ENCODE data around the gene LARGE1.

DNA sequence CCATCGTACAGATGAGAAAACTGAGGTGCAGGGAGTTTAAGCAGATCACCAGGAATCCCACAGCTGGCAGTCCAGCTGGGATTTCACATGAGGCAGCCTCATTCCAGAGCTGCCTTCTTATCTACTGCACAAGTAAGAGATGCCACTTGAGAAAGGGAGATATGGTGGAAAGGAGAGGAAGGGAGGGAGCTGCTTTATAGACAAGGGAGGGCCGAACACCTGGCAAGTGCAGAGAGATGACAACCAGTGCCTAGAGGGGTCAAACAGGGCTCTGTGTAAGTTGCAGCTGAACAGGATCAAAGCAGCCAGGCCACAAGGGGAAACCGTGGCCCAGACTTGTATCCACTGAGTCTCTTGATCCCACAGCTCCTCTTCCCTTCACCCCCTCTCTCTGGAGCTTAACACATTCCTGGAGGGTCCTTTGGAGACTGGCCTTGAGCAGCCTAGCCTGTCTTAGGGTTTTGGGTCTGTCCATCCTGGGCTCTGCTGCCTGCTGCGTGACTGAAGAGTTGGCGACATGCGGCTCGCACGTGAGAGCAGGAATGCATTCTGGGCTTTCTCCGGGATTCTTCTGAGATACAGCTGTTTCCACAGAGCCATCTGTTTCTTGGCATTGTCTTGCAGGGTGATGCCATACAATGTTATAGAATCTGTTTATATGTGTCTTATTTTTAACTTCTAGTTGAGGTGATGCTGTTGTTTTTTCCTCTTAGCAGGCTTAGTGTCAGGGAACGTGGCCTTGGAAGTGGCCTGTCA lies 593.6 kb downstream of the LARGE1 start:
- TF ChIP-seq EZH2 (IDR thresholded peaks at IDR 0.05; ENCODE audit: insufficient read depth, poor library complexity, severe bottlenecking) (no peak), EZH2phosphoT487 (IDR thresholded peaks at IDR 0.05; ENCODE audit: insufficient read depth, low read depth) (no peak)

Data from GM23248 (cell line).